ENCODE results near the gene HDAC11.

HDAC11 gene

GRCh38 chr3:13462125-13462629 lies 17.9 kb upstream of the HDAC11 start:
- no peak for TF ChIP-seq CTCF (IDR thresholded peaks at IDR 0.05; ENCODE audit: low read length, missing control alignments)
- no peak overlapping the region for H3K4me3 ChIP-seq (replicated peaks; ENCODE audit: low read depth, low read length)
- no peak for DNase-seq (ENCODE audit: low read depth)

GRCh38 chr3:13462822-13463221 lies 17.3 kb upstream of the HDAC11 start:
- H3K4me3 ChIP-seq (replicated peaks; ENCODE audit: low read depth, low read length), result no peak overlapping the region
- no peak for DNase-seq (ENCODE audit: low read depth)
- TF ChIP-seq CTCF (IDR thresholded peaks at IDR 0.05; ENCODE audit: low read length, missing control alignments), result no peak

GRCh38 chr3:13463618-13464400 lies 16.3 kb upstream of the HDAC11 start:
- no peak for DNase-seq (ENCODE audit: low read depth)
- TF ChIP-seq CTCF (IDR thresholded peaks at IDR 0.05; ENCODE audit: low read length, missing control alignments), result no peak
- H3K4me3 ChIP-seq (replicated peaks; ENCODE audit: low read depth, low read length), result no peak overlapping the region

- TF ChIP-seq CTCF (IDR thresholded peaks at IDR 0.05; ENCODE audit: low read length, missing control alignments), result no peak
- H3K4me3 ChIP-seq (replicated peaks; ENCODE audit: low read depth, low read length), result no peak overlapping the region
- no peak for DNase-seq (ENCODE audit: low read depth)
Observed at GRCh38 chr3:13465236-13465873, 14.8 kb upstream of the HDAC11 start.

GRCh38 chr3:13466781-13467180 lies 13.3 kb upstream of the HDAC11 start:
- TF ChIP-seq CTCF (IDR thresholded peaks at IDR 0.05; ENCODE audit: low read length, missing control alignments), result no peak
- no peak overlapping the region for H3K4me3 ChIP-seq (replicated peaks; ENCODE audit: low read depth, low read length)
- DNase-seq (ENCODE audit: low read depth), result no peak

- no peak overlapping the region for H3K4me3 ChIP-seq (replicated peaks; ENCODE audit: low read depth, low read length)
- no peak for DNase-seq (ENCODE audit: low read depth)
- no peak for TF ChIP-seq CTCF (IDR thresholded peaks at IDR 0.05; ENCODE audit: low read length, missing control alignments)
Observed at GRCh38 chr3:13470894-13471574, 9.1 kb upstream of the HDAC11 start.
